Measurements from ENCODE around the gene ROBO2. TPM values are rescaled to one million over a fixed set of nuclear protein-coding genes. Genes with fewer than 3 reads are reported as not detected.

Gene ROBO2
- polyA plus RNA-seq, 2 of the 4 experiments (the other 2 are of a cell fraction): 0.04 TPM; not detected in 1

DNA sequence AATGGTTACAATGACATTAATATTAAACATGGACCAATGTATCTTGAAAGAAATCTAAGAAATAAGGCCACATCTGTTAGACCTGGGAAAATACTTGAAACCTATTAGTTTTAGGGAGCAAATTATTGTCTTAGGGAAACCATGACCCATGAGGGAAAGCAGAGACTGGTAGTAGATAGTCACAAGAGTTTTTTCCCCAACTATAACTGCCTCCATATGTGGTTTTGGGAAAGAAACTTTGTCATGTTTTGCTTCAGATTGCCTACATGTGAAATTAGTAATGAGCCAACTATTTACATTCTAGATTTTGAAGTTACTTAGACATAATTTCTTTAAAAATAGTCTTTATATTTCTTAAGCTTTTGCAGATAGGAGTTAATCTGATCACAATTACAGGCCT is 474.9 kb downstream of the ROBO2 start (continued):
- no peak for TF ChIP-seq PHF8 (IDR thresholded peaks at IDR 0.05; ENCODE audit: borderline replicate concordance, low read depth)

DNA sequence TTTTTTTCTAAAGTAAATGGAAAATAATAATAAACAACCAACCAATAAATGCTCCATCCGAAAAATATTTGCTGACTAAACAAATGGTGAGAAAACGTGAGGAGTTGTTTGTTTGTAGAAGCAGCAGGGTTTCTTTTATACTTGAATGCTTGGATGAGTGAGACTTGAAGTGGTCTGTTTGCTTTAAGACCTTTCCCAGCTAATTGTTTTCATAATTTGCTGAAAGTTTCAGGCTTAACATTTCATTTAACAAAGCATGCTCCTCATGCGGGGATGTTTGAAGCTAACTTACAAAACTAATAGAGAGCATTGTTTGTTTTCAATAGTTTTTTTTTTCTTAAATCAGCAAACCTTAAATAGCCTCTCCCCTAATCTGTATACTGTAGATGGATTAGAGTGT is 484.6 kb downstream of the ROBO2 start:
- CTCF ChIA-PET: no interaction called here
- Histone ChIP-seq H3K4me3 (no peak overlapping the region), H3K4me1 (no peaks in the 10 kb centered on the region), H3K9me3 (no peaks in the 10 kb centered on the region), H3K4me2 (no peak overlapping the region), H3K27ac (no peak overlapping the region)
- 33% methylated on average over 3 of the region's 3 CpGs for WGBS (ENCODE audit: missing lambda C conversion rate)
- POLR2A ChIA-PET: no interaction called here
- no peak for TF ChIP-seq HOXB5 (CRISPR knock-in tag; IDR thresholded peaks at IDR 0.05)
- TF ChIP-seq MAFK (IDR thresholded peaks at IDR 0.05; ENCODE audit: partially characterized antibody): peak; percentile 58
- DNase-seq (ENCODE audit: low read depth in 1 of 2, low spot score in 1 of 2): no peak
- no peak for FAIRE-seq
- ATAC-seq: no peak

DNA sequence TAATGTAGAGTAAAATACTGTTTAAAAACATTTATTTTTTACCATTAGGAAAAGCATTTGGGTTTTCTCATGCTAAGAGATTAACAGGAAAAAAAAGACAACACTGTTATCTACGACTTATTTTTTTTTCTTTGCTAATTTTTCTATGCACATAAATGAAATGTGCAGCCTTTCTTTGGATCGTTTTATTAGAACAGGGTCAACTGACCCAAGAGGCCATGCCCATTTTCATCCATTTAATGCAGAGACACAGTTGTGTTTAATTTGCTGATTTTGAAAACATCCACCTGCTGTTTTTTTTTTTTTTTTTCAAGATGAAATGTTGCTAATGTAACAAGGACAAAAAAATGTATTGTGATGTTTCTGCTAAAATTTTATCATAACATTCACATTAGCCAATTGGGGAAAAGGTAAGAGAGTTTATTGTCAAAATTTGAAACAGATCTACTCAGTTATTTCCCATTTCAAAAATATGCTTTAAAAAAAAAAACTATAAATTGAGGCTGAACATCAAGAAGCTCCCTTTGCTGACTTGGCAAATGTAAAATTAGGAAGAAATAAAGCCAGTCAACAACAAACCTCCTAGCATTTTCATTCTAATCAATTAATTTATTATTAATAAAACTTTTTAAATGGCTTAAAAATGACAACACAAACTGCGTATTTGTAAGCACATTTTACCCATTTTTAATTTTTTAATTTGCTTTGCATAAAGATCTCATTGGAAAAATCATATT is 485.2 kb downstream of the ROBO2 start:
- DNase-seq (ENCODE audit: low read depth in 1 of 2, low spot score in 1 of 2) (no peak), FAIRE-seq (no peak), ATAC-seq (no peak)
- H3K4me1 ChIP-seq: no peaks in the 10 kb centered on the region
- TF ChIP-seq, protein P1, sequence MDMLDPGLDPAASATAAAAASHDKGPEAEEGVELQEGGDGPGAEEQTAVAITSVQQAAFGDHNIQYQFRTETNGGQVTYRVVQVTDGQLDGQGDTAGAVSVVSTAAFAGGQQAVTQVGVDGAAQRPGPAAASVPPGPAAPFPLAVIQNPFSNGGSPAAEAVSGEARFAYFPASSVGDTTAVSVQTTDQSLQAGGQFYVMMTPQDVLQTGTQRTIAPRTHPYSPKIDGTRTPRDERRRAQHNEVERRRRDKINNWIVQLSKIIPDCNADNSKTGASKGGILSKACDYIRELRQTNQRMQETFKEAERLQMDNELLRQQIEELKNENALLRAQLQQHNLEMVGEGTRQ (IDR thresholded peaks at IDR 0.05): no peak
- TF ChIP-seq, protein P2, sequence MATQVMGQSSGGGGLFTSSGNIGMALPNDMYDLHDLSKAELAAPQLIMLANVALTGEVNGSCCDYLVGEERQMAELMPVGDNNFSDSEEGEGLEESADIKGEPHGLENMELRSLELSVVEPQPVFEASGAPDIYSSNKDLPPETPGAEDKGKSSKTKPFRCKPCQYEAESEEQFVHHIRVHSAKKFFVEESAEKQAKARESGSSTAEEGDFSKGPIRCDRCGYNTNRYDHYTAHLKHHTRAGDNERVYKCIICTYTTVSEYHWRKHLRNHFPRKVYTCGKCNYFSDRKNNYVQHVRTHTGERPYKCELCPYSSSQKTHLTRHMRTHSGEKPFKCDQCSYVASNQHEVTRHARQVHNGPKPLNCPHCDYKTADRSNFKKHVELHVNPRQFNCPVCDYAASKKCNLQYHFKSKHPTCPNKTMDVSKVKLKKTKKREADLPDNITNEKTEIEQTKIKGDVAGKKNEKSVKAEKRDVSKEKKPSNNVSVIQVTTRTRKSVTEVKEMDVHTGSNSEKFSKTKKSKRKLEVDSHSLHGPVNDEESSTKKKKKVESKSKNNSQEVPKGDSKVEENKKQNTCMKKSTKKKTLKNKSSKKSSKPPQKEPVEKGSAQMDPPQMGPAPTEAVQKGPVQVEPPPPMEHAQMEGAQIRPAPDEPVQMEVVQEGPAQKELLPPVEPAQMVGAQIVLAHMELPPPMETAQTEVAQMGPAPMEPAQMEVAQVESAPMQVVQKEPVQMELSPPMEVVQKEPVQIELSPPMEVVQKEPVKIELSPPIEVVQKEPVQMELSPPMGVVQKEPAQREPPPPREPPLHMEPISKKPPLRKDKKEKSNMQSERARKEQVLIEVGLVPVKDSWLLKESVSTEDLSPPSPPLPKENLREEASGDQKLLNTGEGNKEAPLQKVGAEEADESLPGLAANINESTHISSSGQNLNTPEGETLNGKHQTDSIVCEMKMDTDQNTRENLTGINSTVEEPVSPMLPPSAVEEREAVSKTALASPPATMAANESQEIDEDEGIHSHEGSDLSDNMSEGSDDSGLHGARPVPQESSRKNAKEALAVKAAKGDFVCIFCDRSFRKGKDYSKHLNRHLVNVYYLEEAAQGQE (IDR thresholded peaks at IDR 0.05): no peak
- ChIA-PET POLR2A (no interaction called here), CTCF (no interaction called here)
- WGBS (ENCODE audit: missing lambda C conversion rate): 3% methylated on average over 3 of the region's 3 CpGs
- no peak overlapping the region for H3K4me3 ChIP-seq
- H3K27ac ChIP-seq: no peak overlapping the region
- no peaks in the 10 kb centered on the region for H3K9me3 ChIP-seq
- H3K4me2 ChIP-seq: no peak overlapping the region

DNA sequence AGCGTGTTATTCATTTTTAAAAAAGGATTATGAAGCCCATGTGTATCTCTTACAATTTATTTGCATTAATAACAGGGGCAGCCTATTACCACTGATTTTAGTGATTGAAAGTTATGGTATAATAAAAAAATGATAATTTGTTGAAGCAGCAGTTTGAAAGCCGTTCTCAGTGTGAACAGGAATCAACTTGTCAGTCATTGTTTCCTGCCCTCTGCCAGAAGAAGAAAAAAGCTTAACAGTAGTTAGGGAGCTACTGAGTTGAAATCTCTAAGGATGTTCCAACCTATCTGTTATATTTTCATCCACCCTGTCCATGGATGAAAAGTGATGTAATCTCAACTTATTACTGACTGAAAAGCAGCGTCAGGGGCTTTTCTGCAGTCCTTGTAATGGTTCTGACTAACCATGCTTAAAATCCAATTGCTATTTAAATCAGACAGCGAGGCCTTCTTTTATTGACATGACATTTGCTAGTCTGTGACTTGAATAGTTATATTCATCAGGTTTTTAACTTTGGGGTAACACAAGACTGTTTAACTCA is 486.7 kb downstream of the ROBO2 start:
- Histone ChIP-seq H3K9me3 (no peaks in the 10 kb centered on the region), H3K4me3 (no peak overlapping the region), H3K4me1 (no peaks in the 10 kb centered on the region), H3K4me2 (no peak overlapping the region), H3K27ac (no peak overlapping the region)
- CTCF ChIA-PET: no interaction called here
- TF ChIP-seq RAD21 (conservative IDR thresholded peaks at IDR 0.05 in 1 of 2, IDR thresholded peaks at IDR 0.05 in 1 of 2): no peak
- TF ChIP-seq, protein P3, sequence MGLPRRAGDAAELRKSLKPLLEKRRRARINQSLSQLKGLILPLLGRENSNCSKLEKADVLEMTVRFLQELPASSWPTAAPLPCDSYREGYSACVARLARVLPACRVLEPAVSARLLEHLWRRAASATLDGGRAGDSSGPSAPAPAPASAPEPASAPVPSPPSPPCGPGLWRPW (IDR thresholded peaks at IDR 0.05): no peak
- FAIRE-seq (no peak), ATAC-seq (no peak), DNase-seq (ENCODE audit: low read depth in 1 of 2, low spot score in 1 of 2) (no peak)
- POLR2A ChIA-PET: no interaction called here
- WGBS (ENCODE audit: missing lambda C conversion rate): 2% methylated on average over 4 of the region's 4 CpGs

DNA sequence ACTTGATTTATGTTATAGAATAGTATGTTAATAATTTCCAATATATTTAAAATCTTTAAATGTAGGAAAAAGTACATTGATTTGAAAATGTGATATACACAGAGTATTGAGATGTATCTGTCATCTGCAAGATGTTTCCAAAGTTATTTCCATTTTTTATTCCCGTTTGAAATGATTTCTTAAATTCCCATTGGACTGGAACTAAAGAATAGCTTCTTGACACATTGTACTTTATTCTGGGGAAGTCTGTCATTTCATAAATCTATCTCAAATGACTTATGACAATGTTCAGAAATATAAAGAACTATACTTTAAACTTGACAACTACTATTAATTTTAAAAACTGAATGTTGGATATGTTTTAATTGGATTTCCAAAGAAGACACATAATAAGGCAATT is 489.6 kb downstream of the ROBO2 start:
- TF ChIP-seq FOSL2 (IDR thresholded peaks at IDR 0.05) (no peak), FOSL2 (CRISPR knock-in tag; IDR thresholded peaks at IDR 0.05) (no peak), CHD2 (IDR thresholded peaks at IDR 0.05; ENCODE audit: low read length, partially characterized antibody) (no peak), TP53 (CRISPR knock-in tag; IDR thresholded peaks at IDR 0.05) (no peak), BHLHE40 (IDR thresholded peaks at IDR 0.05; ENCODE audit: low read depth, low read length) (no peak), HOXB13 (CRISPR knock-in tag; IDR thresholded peaks at IDR 0.05; ENCODE audit: low read depth) (no peak), EP300 (IDR thresholded peaks at IDR 0.05) (no peak), SREBF2 (IDR thresholded peaks at IDR 0.05) (no peak)
- TF ChIP-seq, protein P4, sequence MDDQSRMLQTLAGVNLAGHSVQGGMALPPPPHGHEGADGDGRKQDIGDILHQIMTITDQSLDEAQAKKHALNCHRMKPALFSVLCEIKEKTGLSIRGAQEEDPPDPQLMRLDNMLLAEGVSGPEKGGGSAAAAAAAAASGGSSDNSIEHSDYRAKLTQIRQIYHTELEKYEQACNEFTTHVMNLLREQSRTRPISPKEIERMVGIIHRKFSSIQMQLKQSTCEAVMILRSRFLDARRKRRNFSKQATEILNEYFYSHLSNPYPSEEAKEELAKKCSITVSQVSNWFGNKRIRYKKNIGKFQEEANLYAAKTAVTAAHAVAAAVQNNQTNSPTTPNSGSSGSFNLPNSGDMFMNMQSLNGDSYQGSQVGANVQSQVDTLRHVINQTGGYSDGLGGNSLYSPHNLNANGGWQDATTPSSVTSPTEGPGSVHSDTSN (IDR thresholded peaks at IDR 0.05): no peak
- H3K27ac ChIP-seq: no peak overlapping the region
- no peaks in the 10 kb centered on the region for H3K9me3 ChIP-seq
- no peak overlapping the region for H3K4me3 ChIP-seq
- H3K4me2 ChIP-seq: no peak overlapping the region
- H3K4me1 ChIP-seq: no peaks in the 10 kb centered on the region
- ChIA-PET CTCF (no interaction called here), POLR2A (no interaction called here)
- WGBS (ENCODE audit: missing lambda C conversion rate): 2% methylated on average over 1 of the region's 1 CpG
- FAIRE-seq (no peak), DNase-seq (ENCODE audit: low read depth in 1 of 2, low spot score in 1 of 2) (no peak), ATAC-seq (no peak)
